Vagina (tissue), 2 donors: ENCODE measurements around the gene INS. TPM values are rescaled to one million over a fixed set of nuclear protein-coding genes. Genes with fewer than 3 reads are reported as not detected.

Experiments used
- DNase-seq, 2 donors: peaks; one replicate each; pipeline ENCODE4 v3.0.0-alpha.2; 2017; ENCODE audit errors: extremely low spot score in 2 of 2
- H3K27ac ChIP-seq: fragments of 200-600 bp; sonication (generic); one replicate; pipeline ENCODE4 v1.5.1; 2019
- H3K27me3 ChIP-seq: fragments of 200-600 bp; sonication (generic); one replicate; pipeline ENCODE4 v1.5.1; 2019
- H3K36me3 ChIP-seq, 2 donors: fragments of 200-600 bp; sonication (generic); one replicate each; pipeline ENCODE4 v1.5.1; 2017 to 2019
- H3K4me1 ChIP-seq: fragments of 200-600 bp; sonication (generic); one replicate; pipeline ENCODE4 v1.5.1; 2019
- H3K4me3 ChIP-seq, 2 donors: fragments of 200-600 bp; sonication (generic); 1 replicate in 1 of 2; 2 replicates in 1 of 2; pipeline ENCODE4 v1.5.1; 2016 to 2019
- H3K9me3 ChIP-seq: fragments of 200-600 bp; sonication (generic); one replicate; pipeline ENCODE4 v1.5.1; 2019
- CTCF ChIP-seq, 3 experiments: fragments of 450-650 bp in 2 of 3; fragments of 200-600 bp in 1 of 3; sonication (generic) in 1 of 3; IDR thresholded peaks; one replicate each; pipeline ENCODE4 v1.5.1; 2017 to 2019; ENCODE audit warnings: antibody characterized with exemption in 3 of 3, mild to moderate bottlenecking in 2 of 3, moderate library complexity in 2 of 3
- POLR2A ChIP-seq, 2 donors: fragments of 450-650 bp; IDR thresholded peaks; one replicate each; pipeline ENCODE4 v1.6.1; 2017; ENCODE audit warnings: antibody characterized with exemption in 2 of 2, mild to moderate bottlenecking in 2 of 2, moderate library complexity in 2 of 2
- POLR2AphosphoS5 ChIP-seq, 2 donors: sonication (generic); formaldehyde crosslinking; IDR thresholded peaks; one replicate each; pipeline ENCODE4 v1.9.0; 2017; ENCODE audit warnings: antibody characterized with exemption in 2 of 2, mild to moderate bottlenecking in 2 of 2, low read depth in 1 of 2; ENCODE audit not compliant: insufficient read depth in 1 of 2
- intact Hi-C: fragments of 100-400 bp; cut with DNase I; formaldehyde crosslinking; loops from one replicate; pipeline ENCODE4 v1.15.1; 2023
- total RNA-seq: library from RNA; depleted of rRNA; stranded (reverse); fragments of >200 nt; gene quantifications from one replicate; pipeline ENCODE4 v1.2.3, GENCODE V29; 2016

The INS gene
- total RNA-seq, 1 donor from 2014 or later, result not detected

- TF ChIP-seq POLR2AphosphoS5 (IDR thresholded peaks at IDR 0.05; ENCODE audit: insufficient read depth in 1 of 2, low read depth in 1 of 2) (no peak), POLR2A (IDR thresholded peaks at IDR 0.05) (no peak), CTCF (IDR thresholded peaks at IDR 0.05) (no peak)
These were observed 47.0 kb upstream of the INS start for GRCh38 chr11:2207773-2208621.

DNA sequence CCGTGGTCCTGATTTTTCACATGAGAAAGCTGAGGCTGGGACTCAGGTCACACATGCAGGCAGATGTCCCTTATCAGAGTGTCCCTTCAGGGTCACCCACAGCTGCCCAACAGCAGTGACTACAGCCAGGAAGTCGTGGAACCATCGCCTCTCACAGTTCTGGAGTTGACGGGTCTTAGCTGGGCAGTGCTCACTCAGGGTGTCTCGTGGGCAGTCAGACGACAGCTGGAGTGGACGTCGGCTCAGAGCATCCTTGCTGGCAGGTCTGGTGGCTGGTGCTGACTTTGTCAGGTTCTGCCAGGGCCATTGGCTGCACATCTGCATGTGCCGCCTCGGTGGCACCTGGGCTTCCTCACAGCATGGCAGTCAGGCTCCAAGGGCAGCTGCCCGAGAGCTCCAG, 46.2 kb upstream of the INS start:
- H3K4me3 ChIP-seq, result no peak overlapping the region
- no peaks in the 10 kb centered on the region for H3K27me3 ChIP-seq
- H3K4me1 ChIP-seq, result peaks cover 9% of the 10 kb centered on the region
- intact Hi-C loops, result loop anchor here (10.0 kb wide), 1 partner anchor 328 kb away; no protein-coding TSS in a partner anchor
- H3K9me3 ChIP-seq, result no peaks in the 10 kb centered on the region
- TF ChIP-seq CTCF (IDR thresholded peaks at IDR 0.05) (no peak), POLR2AphosphoS5 (IDR thresholded peaks at IDR 0.05; ENCODE audit: insufficient read depth in 1 of 2, low read depth in 1 of 2) (no peak), POLR2A (IDR thresholded peaks at IDR 0.05) (no peak)
- DNase-seq, result peak; percentile 80 to 93
- H3K36me3 ChIP-seq, result no peaks in the 10 kb centered on the region
- H3K27ac ChIP-seq, result no peak overlapping the region

More at GRCh38 chr11:2207773-2208621, 47.0 kb upstream of the INS start:
- intact Hi-C loops, result loop anchor here (10.0 kb wide), 1 partner anchor 327 kb away; no protein-coding TSS in a partner anchor
- no peaks in the 10 kb centered on the region for H3K27me3 ChIP-seq
- no peaks in the 10 kb centered on the region for H3K36me3 ChIP-seq
- peak; percentile 74 to 79 for DNase-seq
- H3K9me3 ChIP-seq, result no peaks in the 10 kb centered on the region
- no peak overlapping the region for H3K27ac ChIP-seq
- H3K4me1 ChIP-seq, result peaks cover 3% of the 10 kb centered on the region
- H3K4me3 ChIP-seq, result no peak overlapping the region

DNA sequence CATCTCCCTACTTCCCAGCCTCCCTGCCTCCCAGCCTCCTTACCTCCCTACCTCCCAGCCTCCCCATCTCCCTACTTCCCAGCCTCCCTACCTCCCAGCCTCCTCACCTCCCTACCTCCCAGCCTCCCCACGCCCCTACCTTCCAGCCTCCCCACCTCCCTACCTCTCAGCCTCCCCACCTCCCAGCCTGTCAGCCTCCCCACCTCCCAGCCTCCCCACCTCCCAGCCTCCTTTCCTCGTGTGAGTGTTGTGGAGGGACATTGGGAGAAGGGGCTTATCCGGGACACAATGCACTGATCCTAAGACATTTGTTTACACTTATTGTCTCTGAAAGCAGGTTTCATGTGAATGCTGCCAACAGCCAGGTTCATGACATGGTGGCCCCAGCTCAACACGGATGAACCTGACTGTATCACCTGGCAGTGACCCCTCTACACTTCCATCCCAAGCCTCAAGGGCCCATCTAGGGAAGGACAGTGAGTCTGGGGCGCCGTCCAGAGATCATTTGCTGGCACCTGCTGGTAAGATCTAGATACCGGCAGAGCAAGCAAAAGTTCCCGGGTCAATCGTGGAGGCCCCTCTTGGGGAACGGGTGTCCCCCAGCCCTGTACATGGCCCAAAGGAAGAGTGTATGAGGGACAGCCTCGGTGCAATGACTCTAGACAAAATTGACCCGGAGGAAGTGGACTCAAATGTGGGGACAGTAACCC, 45.1 kb upstream of the INS start:
- TF ChIP-seq CTCF (IDR thresholded peaks at IDR 0.05) (no peak), POLR2AphosphoS5 (IDR thresholded peaks at IDR 0.05; ENCODE audit: insufficient read depth in 1 of 2, low read depth in 1 of 2) (no peak), POLR2A (IDR thresholded peaks at IDR 0.05) (no peak)
- Histone ChIP-seq H3K4me3 (no peak overlapping the region), H3K27me3 (no peaks in the 10 kb centered on the region), H3K4me1 (peaks cover 9% of the 10 kb centered on the region), H3K9me3 (no peaks in the 10 kb centered on the region), H3K36me3 (no peaks in the 10 kb centered on the region), H3K27ac (no peak overlapping the region)
- no peak for DNase-seq
- intact Hi-C loops, result loop anchor here (10.0 kb wide), 1 partner anchor 329 kb away; no protein-coding TSS in a partner anchor

- H3K27ac ChIP-seq, result no peak overlapping the region
- DNase-seq, result no peak
- no peak for TF ChIP-seq CTCF (IDR thresholded peaks at IDR 0.05)
- no peak for TF ChIP-seq POLR2A (IDR thresholded peaks at IDR 0.05)
- TF ChIP-seq POLR2AphosphoS5 (IDR thresholded peaks at IDR 0.05; ENCODE audit: insufficient read depth in 1 of 2, low read depth in 1 of 2), result no peak
- no peak overlapping the region for H3K4me3 ChIP-seq
- intact Hi-C loops, result loop anchor here (10.0 kb wide), 1 partner anchor 330 kb away; no protein-coding TSS in a partner anchor
- H3K4me1 ChIP-seq, result peaks cover 9% of the 10 kb centered on the region
- no peaks in the 10 kb centered on the region for H3K9me3 ChIP-seq
- H3K36me3 ChIP-seq, result no peaks in the 10 kb centered on the region
- no peaks in the 10 kb centered on the region for H3K27me3 ChIP-seq
These were observed 44.3 kb upstream of the INS start for GRCh38 chr11:2205214-2205720.
